Measurements from ENCODE around the gene PLOD2.

- TF ChIP-seq EP300 (IDR thresholded peaks at IDR 0.05): no peak
- TF ChIP-seq CTCF (IDR thresholded peaks at IDR 0.05): no peak
- no peak for TF ChIP-seq POLR2A (IDR thresholded peaks at IDR 0.05)
Observed at GRCh38 chr3:146191051-146191450, 30.1 kb upstream of the PLOD2 start.

All from tibial nerve (tissue), 4 donors.